DMS53 (cell line): Measurements from ENCODE around the gene KIF9.
"Not testable (repeated sequence)": the region's sequence is repeated elsewhere in the genome, so short reads cannot be mapped to it uniquely, and the experiment has no call there.

Experiments used
- DNase-seq: peaks from one replicate; lab custom pipeline; 2025; lab: John Stamatoyannopoulos, UW

The KIF9 gene

DNA sequence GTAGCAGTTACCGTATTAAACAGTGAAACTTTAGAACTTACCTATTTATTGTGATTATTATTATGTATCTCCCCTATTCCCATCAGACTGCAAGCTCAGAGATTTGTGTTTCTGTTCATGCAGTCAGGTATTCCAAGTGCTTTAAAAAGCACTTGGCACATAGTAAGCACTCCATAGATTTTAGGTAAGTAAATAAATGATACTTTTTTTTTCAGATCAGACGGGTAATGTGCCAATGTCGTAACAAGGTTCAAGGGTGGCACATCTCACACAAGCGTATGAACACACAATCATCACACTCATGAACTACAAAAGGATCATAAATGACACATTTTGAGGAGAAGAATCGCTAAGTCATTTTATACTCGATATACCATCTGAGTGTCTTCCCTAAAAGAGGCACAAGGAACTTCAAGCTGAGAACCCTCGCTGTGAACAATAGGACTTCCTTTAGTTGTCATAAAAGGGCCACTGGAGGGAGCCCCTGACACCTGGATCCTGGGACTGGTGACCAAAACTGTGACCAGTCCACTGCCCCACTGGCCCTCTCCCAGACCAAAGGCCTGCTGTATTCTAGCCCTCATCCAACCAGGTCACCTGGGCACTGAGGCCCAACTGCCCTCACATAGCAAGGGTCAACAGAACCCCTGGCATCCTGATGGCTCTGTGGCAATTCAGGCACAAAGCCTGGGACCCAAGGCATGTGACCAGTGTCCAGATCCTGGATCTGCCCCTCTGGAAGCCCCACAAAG is 32.1 kb downstream of the KIF9 start:
- peak; percentile 31 for DNase-seq

- no peak for DNase-seq
These were observed 35.2 kb downstream of the KIF9 start for GRCh38 chr3:47247131-47248064.

DNA sequence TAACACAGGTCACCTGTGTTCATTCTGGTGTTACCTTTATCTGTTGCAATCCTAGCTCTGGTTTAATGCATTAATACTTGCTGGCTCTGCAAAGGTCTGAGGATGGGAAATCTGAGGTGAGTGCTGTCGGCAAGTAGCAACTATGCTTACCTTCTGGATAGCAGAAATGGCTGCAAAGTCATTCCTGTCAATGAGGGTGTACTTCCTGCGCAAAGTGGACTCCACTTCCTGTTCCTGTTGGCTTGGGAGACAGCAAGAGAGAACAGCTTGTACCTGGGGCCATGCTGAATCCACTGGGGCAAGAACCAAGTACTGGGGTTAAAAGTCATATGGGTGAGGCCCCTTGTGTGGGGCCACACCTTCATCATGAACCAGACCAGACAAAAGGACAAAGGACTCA is 37.3 kb downstream of the KIF9 start:
- no peak for DNase-seq

GRCh38 chr3:47244531-47245100 is 38.0 kb downstream of the KIF9 start:
- DNase-seq: no peak

DNA sequence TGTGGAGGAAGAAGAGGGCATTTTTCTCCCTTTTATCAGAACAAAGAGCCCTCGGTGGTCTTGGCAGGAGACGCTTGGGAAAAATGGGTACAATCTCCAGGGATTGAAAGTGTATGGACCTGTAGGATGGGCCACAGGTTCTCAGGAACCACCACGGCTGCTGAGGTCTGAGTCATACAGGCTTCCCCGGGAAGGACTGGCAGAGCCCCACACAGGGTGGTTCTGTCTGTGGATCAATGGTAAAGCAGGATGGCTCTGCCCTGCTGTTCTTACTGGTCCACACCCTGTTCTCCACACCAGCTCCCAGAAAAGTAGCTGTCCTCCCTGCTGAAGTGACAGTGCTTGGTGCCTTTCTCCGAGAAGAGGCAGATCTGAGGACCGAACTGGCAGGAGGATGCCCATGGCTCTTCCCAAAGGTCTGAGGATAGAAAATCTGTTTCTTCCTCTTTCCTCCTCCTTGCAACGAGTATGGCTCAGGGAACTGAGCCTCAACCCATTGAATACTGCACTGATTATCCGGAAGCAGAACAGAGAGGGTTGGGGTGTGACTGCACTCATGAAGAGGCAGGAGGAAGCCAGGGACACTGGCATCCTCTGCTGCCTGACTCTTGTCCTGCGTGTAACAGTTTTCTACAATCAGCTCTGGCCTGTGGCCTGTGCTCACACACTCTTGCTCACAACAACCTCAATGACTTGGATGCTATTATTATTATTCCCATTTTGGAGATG is 39.0 kb downstream of the KIF9 start:
- DNase-seq: no peak

- DNase-seq: no peak
These were observed 42.7 kb downstream of the KIF9 start for GRCh38 chr3:47239929-47240328.

GRCh38 chr3:47238017-47238416 is 44.6 kb downstream of the KIF9 start:
- no peak for DNase-seq

DNA sequence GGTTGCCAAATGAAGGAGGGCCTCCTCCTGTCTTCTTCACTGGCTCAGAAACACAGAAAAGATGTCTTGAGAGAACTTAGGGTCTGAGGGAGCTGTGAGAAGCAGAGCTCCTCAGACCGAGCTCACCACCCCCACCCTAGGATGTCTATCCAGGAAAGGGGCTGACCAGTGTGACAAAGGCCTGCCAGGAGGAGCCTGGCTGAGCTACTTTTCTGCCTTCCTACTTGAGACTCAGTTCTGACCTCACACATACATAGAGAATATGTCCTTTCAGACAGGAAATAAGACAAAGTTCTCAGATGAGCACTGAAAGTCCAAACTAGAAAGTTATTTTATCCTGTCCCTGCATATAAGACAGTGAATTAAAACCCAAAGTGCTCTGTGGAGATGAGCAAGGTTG is 54.5 kb downstream of the KIF9 start:
- no peak for DNase-seq

DNA sequence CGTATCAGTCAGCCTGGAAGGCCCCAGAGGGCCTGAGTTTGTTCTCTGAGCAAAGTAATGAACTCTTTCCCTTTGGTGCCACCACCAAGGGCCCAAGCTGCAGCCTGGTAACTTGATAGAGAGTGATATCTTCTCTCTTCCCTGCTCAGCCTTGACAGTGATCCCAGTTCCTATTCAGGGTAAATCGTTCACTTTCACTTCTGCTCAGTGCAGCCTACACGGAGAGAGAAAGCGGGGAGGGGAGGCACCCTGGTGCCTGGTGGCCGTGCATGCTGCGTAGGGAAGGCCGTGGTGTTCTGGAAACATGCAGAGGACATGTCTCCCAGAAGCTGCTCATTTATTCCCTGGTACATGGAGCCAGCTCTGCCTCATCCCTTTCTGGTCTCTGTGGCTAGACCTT is 54.9 kb downstream of the KIF9 start:
- no peak for DNase-seq

DNA sequence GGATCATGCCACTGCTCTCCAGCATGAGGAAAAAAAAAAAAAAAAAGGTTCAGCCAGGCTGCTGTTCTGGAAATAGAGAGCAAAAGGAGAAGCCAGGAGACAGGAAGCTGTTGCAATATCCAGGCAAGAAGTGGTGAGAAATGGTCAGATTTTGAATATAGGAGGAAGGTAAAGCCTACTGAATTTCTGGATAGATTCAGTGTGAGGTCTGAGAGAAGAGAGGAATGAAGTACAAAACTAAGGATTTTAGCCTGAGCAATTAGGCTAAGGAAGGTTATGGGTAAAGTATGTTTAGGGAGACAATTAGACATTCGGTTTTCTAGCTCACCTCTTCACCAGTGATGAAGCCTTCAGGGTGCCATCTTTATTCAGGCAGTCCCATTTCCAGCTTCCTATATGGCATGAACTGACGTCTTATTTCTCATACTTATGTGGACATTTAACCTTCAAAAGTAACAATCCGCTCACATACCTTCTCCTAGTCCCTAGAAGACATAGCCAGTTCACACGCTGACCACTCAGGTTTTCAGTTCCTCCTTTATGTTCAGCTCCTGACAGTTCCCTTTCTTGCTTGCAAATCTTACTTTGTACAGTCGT is 57.2 kb downstream of the KIF9 start:
- no peak for DNase-seq

DNA sequence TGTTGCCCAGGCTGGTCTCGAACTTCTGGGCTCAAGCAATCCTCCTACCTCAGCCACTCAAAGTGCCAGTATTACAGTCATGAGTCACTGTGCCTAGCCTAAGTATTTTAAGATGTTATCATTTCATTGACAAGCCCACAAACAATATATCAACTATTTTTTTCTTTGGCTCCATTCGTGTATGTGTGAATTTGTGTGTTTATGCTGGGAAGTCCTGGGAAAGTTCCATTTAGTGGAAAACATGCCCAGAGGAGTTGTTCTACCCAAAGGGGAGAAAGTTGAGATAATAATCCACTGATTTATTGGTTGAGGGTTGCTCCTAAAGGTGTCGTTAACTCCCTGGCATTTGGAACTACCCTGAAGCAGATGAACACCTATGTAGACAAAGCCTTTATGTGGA is 58.8 kb downstream of the KIF9 start:
- no peak for DNase-seq

DNA sequence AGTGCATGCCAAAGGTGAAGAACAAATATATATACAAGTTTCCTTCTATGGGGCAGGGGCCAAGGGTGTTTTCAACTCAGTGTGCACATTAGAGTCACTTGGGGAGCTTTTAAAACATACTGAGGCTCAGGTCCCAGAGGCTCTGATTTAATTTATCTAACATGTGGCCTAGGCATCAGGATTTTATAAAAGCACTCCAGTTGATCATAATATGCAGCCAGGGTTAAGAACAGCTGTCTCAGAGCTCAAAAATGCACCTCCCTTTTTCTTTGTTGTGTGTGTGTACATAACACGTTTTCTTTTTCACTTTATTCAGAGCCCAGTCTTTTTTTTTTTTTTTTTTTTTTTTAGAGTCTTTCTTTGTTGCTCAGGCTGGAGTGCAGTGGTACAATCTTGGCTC is 60.8 kb downstream of the KIF9 start:
- DNase-seq: no peak

DNA sequence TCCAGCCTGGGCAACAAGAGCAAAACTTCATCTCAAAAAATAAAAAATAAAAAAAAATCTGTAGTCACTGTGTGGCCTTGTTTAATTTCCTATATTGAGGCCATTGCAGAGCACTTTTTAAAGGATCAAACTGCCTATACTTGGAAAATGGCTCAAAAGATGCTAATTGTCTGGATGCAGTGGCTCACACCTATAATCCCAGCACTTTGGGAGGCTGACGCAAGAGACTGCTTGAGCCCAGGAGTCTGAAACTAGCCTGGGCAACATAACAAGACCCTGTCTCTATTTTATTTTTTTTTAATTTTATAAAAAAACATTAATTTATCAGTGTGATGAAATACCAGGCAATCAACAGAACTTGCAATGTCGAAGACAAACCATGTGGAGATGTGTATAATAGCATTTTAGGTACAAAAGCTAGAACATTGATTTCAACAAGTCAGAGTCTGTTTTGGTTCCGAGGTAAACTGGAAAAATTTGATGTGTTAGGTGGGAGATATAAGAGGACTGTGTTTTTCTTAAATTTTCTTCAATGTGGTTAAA is 71.7 kb downstream of the KIF9 start:
- no peak for DNase-seq

GRCh38 chr3:47206022-47206421 is 76.6 kb downstream of the KIF9 start:
- DNase-seq: not testable (repeated sequence)

- DNase-seq: no peak
These were observed 77.7 kb downstream of the KIF9 start for GRCh38 chr3:47204875-47205274.

- DNase-seq: no peak
These were observed 80.1 kb downstream of the KIF9 start for GRCh38 chr3:47202542-47202941.

DNA sequence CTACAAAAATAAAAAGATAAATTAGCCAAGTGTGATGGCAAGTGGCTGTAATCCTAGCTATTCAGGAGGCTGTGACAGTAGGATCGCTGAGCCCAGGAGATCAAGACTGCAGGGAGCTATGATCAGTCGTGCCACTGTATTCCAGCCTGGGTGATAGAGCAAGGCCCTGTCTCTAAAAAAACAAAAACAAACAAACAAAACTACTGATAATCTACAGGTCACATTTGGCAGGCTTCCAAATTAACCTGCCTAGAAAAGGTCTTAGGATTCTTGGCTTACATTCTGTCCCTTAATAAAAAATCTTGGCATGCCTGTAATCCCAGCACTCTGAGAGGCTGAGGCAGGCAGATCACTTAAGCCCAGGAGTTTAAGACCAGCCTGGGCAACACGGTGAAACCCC is 85.3 kb downstream of the KIF9 start:
- no peak for DNase-seq

GRCh38 chr3:47194994-47195393 is 87.6 kb downstream of the KIF9 start:
- DNase-seq: no peak

GRCh38 chr3:47193871-47194859 is 88.4 kb downstream of the KIF9 start:
- no peak for DNase-seq

- no peak for DNase-seq
These were observed 96.3 kb downstream of the KIF9 start for GRCh38 chr3:47186285-47186684.
